ENCODE data around the gene PML.
A peak's percentile ranks its signal among the peaks of the same experiment; 100 is the strongest.
"Not testable (repeated sequence)": the region's sequence is repeated elsewhere in the genome, so short reads cannot be mapped to it uniquely, and the experiment has no call there.

PML gene

DNA sequence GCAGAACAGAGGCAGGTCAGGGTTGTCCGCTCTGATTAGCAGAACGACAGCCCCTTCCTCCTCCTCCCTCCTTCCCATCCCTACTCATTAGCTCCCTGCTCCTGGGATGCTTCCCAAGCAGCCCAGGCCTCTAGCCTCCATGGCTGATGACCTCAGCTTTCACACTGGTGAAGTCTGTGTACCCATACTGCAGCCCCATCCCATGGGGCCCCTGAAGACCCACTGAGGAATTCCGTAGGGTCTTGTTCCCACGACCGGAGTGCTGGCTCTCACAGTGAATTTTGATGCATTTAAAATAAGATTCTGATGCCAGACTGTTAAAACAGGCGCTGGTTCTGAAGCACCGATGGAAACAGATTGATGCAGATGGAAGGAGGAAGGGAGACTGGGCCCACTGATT is 51.8 kb downstream of the PML start (continued):
- TF ChIP-seq, protein P1, sequence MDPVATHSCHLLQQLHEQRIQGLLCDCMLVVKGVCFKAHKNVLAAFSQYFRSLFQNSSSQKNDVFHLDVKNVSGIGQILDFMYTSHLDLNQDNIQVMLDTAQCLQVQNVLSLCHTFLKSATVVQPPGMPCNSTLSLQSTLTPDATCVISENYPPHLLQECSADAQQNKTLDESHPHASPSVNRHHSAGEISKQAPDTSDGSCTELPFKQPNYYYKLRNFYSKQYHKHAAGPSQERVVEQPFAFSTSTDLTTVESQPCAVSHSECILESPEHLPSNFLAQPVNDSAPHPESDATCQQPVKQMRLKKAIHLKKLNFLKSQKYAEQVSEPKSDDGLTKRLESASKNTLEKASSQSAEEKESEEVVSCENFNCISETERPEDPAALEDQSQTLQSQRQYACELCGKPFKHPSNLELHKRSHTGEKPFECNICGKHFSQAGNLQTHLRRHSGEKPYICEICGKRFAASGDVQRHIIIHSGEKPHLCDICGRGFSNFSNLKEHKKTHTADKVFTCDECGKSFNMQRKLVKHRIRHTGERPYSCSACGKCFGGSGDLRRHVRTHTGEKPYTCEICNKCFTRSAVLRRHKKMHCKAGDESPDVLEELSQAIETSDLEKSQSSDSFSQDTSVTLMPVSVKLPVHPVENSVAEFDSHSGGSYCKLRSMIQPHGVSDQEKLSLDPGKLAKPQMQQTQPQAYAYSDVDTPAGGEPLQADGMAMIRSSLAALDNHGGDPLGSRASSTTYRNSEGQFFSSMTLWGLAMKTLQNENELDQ (tag by site-specific recombination; IDR thresholded peaks at IDR 0.05; ENCODE audit: low read depth) = no peak
- no peak for TF ChIP-seq ZNF514 (tag by site-specific recombination; IDR thresholded peaks at IDR 0.05)

DNA sequence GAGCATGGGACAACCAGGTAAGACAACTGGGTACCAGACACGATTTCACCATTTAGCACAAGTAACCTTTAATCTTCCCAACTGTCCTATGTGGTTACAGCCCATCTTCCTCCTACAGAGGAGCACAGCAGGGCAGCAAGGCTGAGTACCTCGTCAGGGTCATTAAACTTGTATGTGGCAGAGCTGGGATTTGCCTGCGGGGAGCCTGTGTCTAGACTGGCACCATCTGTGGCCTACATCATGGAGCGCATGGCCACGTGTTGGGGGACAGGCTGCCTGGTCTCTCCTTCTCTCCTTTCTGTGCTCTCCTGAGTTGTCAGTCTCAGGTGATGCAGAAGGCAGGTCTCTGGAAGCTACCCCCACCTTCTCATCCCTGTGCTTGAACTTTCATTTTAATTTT is 55.6 kb downstream of the PML start:
- ChIA-PET POLR2A (no interaction called here), CTCF (interaction anchor here (0.7 to 14.3 kb wide), 14 partner anchors 8 to 389 kb away, joined by 3 to 301 read pairs (median 7); partner anchors contain the start of genes PML and STOML1)
- Histone ChIP-seq H3K27ac (ENCODE audit: extremely low read depth, low read depth, low read length) (no peak overlapping the region), H3K36me3 (ENCODE audit: control insufficient read depth in 2 of 2, insufficient read depth in 1 of 2, low read length in 2 of 2) (no peaks in the 10 kb centered on the region; a peak in 1 of 3 replicates), H3K9me3 (ENCODE audit: control insufficient read depth, insufficient read depth, low read depth, low read length) (no peaks in the 10 kb centered on the region), H3K4me3 (ENCODE audit: low read depth, low read length) (no peak overlapping the region), H3K4me1 (ENCODE audit: control insufficient read depth, insufficient read depth, low read length) (no peaks in the 10 kb centered on the region)
- TF ChIP-seq ZIC2 (tag by site-specific recombination; IDR thresholded peaks at IDR 0.05) (peak; percentile 91), ZBTB1 (tag by site-specific recombination; IDR thresholded peaks at IDR 0.05) (no peak)

DNA sequence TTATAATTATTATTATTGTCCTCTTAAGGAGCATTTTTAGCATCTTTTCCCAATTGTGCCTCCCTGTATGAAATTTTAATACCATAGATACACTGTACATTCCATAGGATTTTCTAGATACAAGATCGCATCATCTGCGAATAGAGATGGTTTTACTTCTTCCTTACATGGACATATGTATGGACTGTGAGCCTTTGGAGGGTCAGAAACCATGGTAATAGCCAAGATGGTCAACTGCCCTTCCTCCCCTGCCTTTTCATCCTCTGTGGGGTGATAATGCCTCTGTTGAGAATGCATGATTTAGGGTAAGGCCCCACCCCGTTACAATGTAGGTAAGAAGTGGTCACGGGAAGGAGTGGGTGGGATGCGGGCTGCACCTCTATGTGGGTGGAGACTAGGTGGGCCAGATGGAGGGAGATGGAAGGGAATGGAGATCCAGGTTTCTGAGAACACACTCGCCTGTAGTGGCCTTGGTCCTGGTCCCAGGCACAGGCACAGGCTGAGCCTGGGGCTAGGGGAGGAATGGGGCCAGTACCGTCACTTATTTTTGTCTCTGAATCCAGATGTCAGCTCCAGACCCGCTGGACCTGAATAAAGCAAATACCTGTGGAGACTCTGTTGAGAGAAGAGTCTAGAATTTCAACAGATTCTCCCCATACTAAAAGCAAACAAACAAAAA is 56.2 kb downstream of the PML start:
- Histone ChIP-seq H3K27ac (ENCODE audit: extremely low read depth, low read depth, low read length) (no peak overlapping the region), H3K9me3 (ENCODE audit: control insufficient read depth, insufficient read depth, low read depth, low read length) (no peaks in the 10 kb centered on the region), H3K4me1 (ENCODE audit: control insufficient read depth, insufficient read depth, low read length) (no peaks in the 10 kb centered on the region), H3K4me3 (ENCODE audit: low read depth, low read length) (no peak overlapping the region), H3K36me3 (ENCODE audit: control insufficient read depth in 2 of 2, insufficient read depth in 1 of 2, low read length in 2 of 2) (no peaks in the 10 kb centered on the region; a peak in 1 of 3 replicates)
- ChIA-PET POLR2A (no interaction called here), CTCF (interaction anchor here (0.6 to 14.3 kb wide), 8 partner anchors 9 to 274 kb away, joined by 3 to 301 read pairs (median 34); partner anchors contain the start of gene PML)
- TF ChIP-seq ZNF629 (tag by site-specific recombination; IDR thresholded peaks at IDR 0.05) (no peak), ZNF214 (tag by site-specific recombination; IDR thresholded peaks at IDR 0.05; ENCODE audit: borderline replicate concordance) (no peak), ZSCAN16 (tag by site-specific recombination; IDR thresholded peaks at IDR 0.05) (no peak), ZFHX2 (tag by site-specific recombination; conservative IDR thresholded peaks at IDR 0.05) (peak; percentile 76), EGR2 (tag by site-specific recombination; IDR thresholded peaks at IDR 0.05; ENCODE audit: low read depth) (peak; percentile 66)
- TF ChIP-seq, protein P2, sequence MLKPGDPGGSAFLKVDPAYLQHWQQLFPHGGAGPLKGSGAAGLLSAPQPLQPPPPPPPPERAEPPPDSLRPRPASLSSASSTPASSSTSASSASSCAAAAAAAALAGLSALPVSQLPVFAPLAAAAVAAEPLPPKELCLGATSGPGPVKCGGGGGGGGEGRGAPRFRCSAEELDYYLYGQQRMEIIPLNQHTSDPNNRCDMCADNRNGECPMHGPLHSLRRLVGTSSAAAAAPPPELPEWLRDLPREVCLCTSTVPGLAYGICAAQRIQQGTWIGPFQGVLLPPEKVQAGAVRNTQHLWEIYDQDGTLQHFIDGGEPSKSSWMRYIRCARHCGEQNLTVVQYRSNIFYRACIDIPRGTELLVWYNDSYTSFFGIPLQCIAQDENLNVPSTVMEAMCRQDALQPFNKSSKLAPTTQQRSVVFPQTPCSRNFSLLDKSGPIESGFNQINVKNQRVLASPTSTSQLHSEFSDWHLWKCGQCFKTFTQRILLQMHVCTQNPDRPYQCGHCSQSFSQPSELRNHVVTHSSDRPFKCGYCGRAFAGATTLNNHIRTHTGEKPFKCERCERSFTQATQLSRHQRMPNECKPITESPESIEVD (tag by site-specific recombination; IDR thresholded peaks at IDR 0.05) = no peak
- TF ChIP-seq, protein P3, sequence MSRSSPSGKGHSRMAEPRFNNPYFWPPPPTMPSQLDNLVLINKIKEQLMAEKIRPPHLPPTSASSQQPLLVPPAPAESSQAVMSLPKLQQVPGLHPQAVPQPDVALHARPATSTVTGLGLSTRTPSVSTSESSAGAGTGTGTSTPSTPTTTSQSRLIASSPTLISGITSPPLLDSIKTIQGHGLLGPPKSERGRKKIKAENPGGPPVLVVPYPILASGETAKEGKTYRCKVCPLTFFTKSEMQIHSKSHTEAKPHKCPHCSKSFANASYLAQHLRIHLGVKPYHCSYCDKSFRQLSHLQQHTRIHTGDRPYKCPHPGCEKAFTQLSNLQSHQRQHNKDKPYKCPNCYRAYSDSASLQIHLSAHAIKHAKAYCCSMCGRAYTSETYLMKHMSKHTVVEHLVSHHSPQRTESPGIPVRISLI (tag by site-specific recombination; IDR thresholded peaks at IDR 0.05) = no peak

DNA sequence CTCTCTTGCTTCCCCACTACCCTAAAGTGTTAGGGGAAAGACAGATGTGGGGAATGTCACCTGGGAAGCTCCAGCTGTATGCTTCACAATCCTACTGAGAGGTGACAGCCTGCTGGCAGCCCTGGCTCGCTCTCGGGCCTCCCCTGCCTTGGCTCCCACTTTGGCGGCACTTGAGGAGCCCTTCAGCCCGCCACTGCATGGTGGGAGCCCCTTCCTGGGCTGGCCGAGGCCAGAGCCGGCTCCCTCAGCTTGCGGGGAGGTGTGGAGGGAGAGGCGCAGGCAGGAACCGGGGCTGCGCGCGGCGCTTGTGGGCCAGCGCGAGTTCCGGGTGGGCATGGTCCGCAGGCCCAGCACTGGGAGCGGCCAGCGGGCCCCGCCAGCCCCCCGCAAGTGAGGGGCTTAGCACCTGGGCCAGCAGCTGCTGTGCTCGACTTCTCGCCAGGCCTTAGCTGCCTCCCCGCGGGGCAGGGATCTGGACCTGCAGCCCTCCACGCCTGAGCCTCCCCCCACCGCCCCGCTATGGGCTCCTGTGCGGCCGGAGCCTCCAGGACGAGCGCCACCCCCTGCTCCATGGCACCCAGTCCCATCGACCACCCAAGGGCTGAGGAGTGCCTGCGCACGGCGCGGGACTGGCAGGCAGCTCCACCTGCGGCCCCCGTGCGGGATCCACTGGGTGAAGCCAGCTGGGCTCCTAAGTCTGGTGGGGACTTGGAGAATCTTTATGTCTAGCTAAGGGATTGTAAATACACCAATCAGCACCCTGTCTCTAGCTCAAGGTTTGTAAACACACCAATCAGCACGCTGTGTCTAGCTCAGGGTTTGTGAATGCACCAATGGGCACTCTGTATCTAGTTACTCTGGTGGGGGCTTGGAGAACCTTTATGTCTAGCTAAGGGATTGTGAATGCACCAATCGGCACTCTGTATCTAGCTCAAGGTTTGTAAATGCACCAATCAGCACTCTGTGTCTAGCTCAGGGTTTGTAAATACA is 58.0 kb downstream of the PML start:
- not testable (repeated sequence) for H3K27ac ChIP-seq (ENCODE audit: extremely low read depth, low read depth, low read length); H3K4me1 ChIP-seq (ENCODE audit: control insufficient read depth, insufficient read depth, low read length); H3K9me3 ChIP-seq (ENCODE audit: control insufficient read depth, insufficient read depth, low read depth, low read length); H3K4me3 ChIP-seq (ENCODE audit: low read depth, low read length); H3K36me3 ChIP-seq (ENCODE audit: control insufficient read depth in 2 of 2, insufficient read depth in 1 of 2, low read length in 2 of 2)
- POLR2A ChIA-PET = interaction anchor here (1.0 kb wide), 1 partner anchor 58 kb away, joined by 3 read pairs; the partner anchor contains the start of gene PML
- CTCF ChIA-PET = interaction anchor here (0.6 to 14.3 kb wide), 21 partner anchors 10 to 405 kb away, joined by 3 to 301 read pairs (median 4); partner anchors contain the start of gene PML
- peak; percentile 31 for TF ChIP-seq SP2 (tag by site-specific recombination; IDR thresholded peaks at IDR 0.05)
